Measurements from ENCODE around the gene CCT5.
"Not testable (repeated sequence)": the region's sequence is repeated elsewhere in the genome, so short reads cannot be mapped to it uniquely, and the experiment has no call there.

DNA sequence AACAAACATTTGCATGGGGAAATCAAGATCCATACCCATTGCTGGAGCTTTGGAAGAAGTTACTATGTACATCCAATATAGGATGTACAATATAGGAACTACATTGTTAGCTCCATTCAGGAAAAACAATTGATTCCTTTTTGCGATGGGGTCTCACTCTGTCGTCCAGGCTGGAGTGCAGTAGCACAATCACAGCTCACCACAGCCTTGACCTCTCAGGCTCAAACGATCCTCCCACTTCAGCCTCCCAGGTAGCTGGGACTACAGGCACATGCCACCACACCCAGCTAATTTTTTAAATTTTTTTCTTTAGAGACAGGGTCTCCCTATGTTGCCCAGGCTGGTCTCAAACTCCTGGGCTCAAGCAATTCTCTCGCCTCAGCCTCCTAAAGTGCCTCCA, 2.9 kb upstream of the CCT5 start:
- TF ChIP-seq SP2 (tag by site-specific recombination; IDR thresholded peaks at IDR 0.05); ZBTB8A (tag by site-specific recombination; IDR thresholded peaks at IDR 0.05); ZNF354C (tag by site-specific recombination; IDR thresholded peaks at IDR 0.05; ENCODE audit: borderline replicate concordance, low read depth); ZNF391 (tag by site-specific recombination; IDR thresholded peaks at IDR 0.05; ENCODE audit: borderline replicate concordance, low read depth); ZNF133 (tag by site-specific recombination; IDR thresholded peaks at IDR 0.05); ZNF776 (tag by site-specific recombination; IDR thresholded peaks at IDR 0.05; ENCODE audit: borderline replicate concordance); TCF7L2 (IDR thresholded peaks at IDR 0.05; ENCODE audit: borderline replicate concordance, low read depth, low read length); TRIM28 (IDR thresholded peaks at IDR 0.05; ENCODE audit: borderline replicate concordance, low read length); ZNF670 (tag by site-specific recombination; IDR thresholded peaks at IDR 0.05; ENCODE audit: low read depth): not testable (repeated sequence)
- TF ChIP-seq ZNF121 (tag by site-specific recombination; IDR thresholded peaks at IDR 0.05): 0 out of 2 replicates have a peak, but pooled peaks have one; percentile 51
- TF ChIP-seq, protein P1, sequence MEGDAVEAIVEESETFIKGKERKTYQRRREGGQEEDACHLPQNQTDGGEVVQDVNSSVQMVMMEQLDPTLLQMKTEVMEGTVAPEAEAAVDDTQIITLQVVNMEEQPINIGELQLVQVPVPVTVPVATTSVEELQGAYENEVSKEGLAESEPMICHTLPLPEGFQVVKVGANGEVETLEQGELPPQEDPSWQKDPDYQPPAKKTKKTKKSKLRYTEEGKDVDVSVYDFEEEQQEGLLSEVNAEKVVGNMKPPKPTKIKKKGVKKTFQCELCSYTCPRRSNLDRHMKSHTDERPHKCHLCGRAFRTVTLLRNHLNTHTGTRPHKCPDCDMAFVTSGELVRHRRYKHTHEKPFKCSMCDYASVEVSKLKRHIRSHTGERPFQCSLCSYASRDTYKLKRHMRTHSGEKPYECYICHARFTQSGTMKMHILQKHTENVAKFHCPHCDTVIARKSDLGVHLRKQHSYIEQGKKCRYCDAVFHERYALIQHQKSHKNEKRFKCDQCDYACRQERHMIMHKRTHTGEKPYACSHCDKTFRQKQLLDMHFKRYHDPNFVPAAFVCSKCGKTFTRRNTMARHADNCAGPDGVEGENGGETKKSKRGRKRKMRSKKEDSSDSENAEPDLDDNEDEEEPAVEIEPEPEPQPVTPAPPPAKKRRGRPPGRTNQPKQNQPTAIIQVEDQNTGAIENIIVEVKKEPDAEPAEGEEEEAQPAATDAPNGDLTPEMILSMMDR (tag by site-specific recombination; IDR thresholded peaks at IDR 0.05): not testable (repeated sequence)
